Activated T-helper 17 cell treated with anti-CD3 and anti-CD28 coated beads, Interleukin-2, amount 50 U/mL, for 72 hours (primary cell): ENCODE data around the gene MAST2. TPM values are rescaled to one million over a fixed set of nuclear protein-coding genes. Genes with fewer than 3 reads are reported as not detected.
A peak's percentile ranks its signal among the peaks of the same experiment; 100 is the strongest.
"Not testable (repeated sequence)": the region's sequence is repeated elsewhere in the genome, so short reads cannot be mapped to it uniquely, and the experiment has no call there.

Source experiments
- ATAC-seq: fragments of 150-1000 bp; cut with Tn5 transposase; replicated peaks from 2 replicates; pipeline ENCODE4 v1.10.0; 2021; ENCODE audit warnings: mild to moderate bottlenecking, moderate library complexity
- H3K27ac Mint-ChIP-seq: one replicate; pipeline ENCODE4 v1.8.0; 2022; ENCODE audit warnings: mixed read lengths
- H3K27me3 Mint-ChIP-seq: one replicate; pipeline ENCODE4 v1.8.0; 2022; ENCODE audit warnings: mixed read lengths
- H3K36me3 Mint-ChIP-seq: one replicate; pipeline ENCODE4 v1.8.0; 2022; ENCODE audit warnings: low read depth, mild to moderate bottlenecking, mixed read lengths
- H3K4me1 Mint-ChIP-seq: one replicate; pipeline ENCODE4 v1.8.0; 2022; ENCODE audit warnings: mixed read lengths
- H3K4me3 Mint-ChIP-seq: one replicate; pipeline ENCODE4 v1.8.0; 2022; ENCODE audit warnings: mild to moderate bottlenecking, mixed read lengths
- H3K9me3 Mint-ChIP-seq: one replicate; pipeline ENCODE4 v1.8.0; 2022; ENCODE audit warnings: mixed read lengths
- total RNA-seq, 2 donors: library from RNA; stranded (reverse); gene quantifications; one replicate each; pipeline ENCODE4 v1.2.3, GENCODE V29; 2022

The MAST2 gene
- total RNA-seq, 2 donors from 2014 or later: 24.4 to 29.8 TPM

DNA sequence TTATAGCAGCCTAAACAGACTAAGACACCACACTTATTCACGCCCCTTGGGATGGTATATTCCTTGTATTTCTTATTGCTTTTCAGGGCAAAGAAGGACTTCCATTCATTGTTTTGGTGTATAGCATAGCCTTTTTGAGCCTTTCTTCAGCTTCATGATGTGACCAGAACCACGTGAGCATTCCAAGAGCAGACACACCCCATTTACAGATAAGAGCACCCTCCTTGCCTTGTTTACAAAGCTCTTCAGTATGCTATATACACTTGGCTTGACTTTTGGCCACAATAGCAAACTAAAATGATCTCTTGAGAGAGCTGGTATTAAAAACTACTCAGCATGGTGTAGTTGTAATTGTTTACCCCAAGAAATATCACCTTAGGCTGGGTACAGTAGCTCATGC, 250.3 kb downstream of the MAST2 start:
- no peak overlapping the region for H3K27ac Mint-ChIP-seq
- H3K4me3 Mint-ChIP-seq: no peak overlapping the region
- no peak for ATAC-seq
- peaks cover 4% of the 10 kb centered on the region for H3K27me3 Mint-ChIP-seq
- H3K9me3 Mint-ChIP-seq: no peaks in the 10 kb centered on the region
- no peaks in the 10 kb centered on the region for H3K4me1 Mint-ChIP-seq
- no peaks in the 10 kb centered on the region for H3K36me3 Mint-ChIP-seq

DNA sequence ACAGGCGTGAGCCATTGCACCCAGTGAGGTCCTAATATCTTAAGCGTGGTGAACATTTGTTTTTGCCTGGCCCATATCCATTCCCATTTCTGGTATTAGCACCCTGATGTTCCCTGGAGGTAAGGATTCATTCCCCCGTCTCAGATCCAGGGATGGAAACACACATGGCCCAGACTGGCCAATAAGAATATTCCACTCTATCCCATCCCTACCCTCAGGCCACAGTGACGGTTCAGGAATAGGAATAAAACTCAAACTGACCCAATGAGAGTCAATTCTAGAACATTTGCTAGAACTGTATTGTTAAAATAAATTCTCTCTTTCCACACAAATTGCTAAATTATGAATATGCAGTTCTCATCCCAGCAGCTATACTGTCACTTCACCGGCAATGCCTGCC, 252.9 kb downstream of the MAST2 start:
- no peaks in the 10 kb centered on the region for H3K27me3 Mint-ChIP-seq
- no peak overlapping the region for H3K27ac Mint-ChIP-seq
- no peaks in the 10 kb centered on the region for H3K9me3 Mint-ChIP-seq
- H3K36me3 Mint-ChIP-seq: no peaks in the 10 kb centered on the region
- H3K4me1 Mint-ChIP-seq: no peaks in the 10 kb centered on the region
- H3K4me3 Mint-ChIP-seq: no peak overlapping the region
- no peak for ATAC-seq

- not testable (repeated sequence) for H3K4me1 Mint-ChIP-seq, H3K9me3 Mint-ChIP-seq, ATAC-seq, H3K4me3 Mint-ChIP-seq, H3K27ac Mint-ChIP-seq, H3K36me3 Mint-ChIP-seq, H3K27me3 Mint-ChIP-seq
Measured at GRCh38 chr1:46057215-46057614, 253.8 kb downstream of the MAST2 start.

GRCh38 chr1:46057781-46058180, 254.4 kb downstream of the MAST2 start:
- Mint-ChIP-seq H3K4me3 (no peak overlapping the region), H3K9me3 (no peaks in the 10 kb centered on the region), H3K27me3 (no peaks in the 10 kb centered on the region), H3K4me1 (no peaks in the 10 kb centered on the region), H3K27ac (no peak overlapping the region), H3K36me3 (no peaks in the 10 kb centered on the region)
- no peak for ATAC-seq

GRCh38 chr1:46058936-46059335, 255.5 kb downstream of the MAST2 start:
- H3K27me3 Mint-ChIP-seq: no peaks in the 10 kb centered on the region

DNA sequence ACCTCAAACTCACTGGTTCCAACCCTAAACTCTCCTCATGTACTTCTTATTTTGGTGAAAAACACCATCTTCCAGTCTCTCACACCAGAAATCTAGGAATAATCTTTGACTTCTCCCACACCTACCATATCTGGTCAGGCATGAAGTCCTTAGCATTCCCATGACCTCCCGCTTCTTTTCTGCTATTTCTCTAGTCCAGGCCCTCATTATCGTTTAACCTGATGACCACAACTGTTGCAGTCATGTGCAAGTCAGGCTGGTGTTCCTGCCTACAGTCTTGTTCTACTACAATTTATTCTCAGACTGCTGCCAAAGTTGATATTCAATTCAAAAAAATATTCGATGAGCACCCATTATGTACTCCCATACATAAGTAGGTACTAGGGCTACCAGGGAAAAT, 257.7 kb downstream of the MAST2 start:
- Mint-ChIP-seq H3K36me3 (no peaks in the 10 kb centered on the region), H3K27ac (no peak overlapping the region), H3K4me3 (no peak overlapping the region), H3K4me1 (peaks cover 4% of the 10 kb centered on the region), H3K27me3 (no peaks in the 10 kb centered on the region), H3K9me3 (no peaks in the 10 kb centered on the region)
- ATAC-seq: no peak

More at GRCh38 chr1:46058936-46059335, 255.5 kb downstream of the MAST2 start:
- Mint-ChIP-seq H3K36me3 (no peaks in the 10 kb centered on the region), H3K4me3 (no peak overlapping the region), H3K4me1 (no peaks in the 10 kb centered on the region), H3K27ac (no peak overlapping the region), H3K9me3 (no peaks in the 10 kb centered on the region)
- ATAC-seq: no peak

DNA sequence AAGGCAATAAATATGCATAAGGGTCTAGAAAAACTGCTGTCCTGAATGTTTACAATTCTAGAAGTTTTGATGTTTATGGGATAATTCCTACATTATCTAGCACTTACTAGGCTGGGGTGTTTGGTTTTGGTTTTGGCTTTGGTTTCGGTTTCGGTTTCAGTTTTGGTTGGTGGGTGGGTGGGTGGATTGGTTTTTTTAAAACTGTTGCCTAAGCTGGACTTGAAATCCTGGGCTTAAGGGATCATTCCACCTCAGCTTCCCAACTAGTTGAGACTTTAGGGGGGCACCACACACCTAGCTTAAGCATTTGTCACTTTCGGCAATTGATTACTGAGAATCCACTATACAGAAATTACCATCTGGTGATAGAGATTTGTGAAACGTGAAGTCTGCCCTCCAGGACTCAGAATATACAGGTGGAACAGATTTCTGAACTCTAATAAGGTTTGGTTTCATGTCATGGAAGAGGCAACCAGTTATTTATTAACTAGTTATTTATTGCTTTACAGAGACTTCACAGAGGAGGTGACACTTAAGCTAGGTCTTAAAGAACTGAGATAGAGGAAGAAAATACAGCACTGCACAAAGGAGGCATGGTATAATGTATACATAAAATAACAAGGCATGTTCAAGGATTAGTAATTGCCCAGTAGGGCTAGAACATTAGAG, 259.4 kb downstream of the MAST2 start:
- peak; percentile 45 for ATAC-seq
- Mint-ChIP-seq H3K27ac (no peak overlapping the region), H3K9me3 (no peaks in the 10 kb centered on the region), H3K36me3 (no peaks in the 10 kb centered on the region), H3K4me3 (no peak overlapping the region), H3K27me3 (no peaks in the 10 kb centered on the region), H3K4me1 (peaks cover 4% of the 10 kb centered on the region)

GRCh38 chr1:46064708-46065107, 261.3 kb downstream of the MAST2 start:
- H3K9me3 Mint-ChIP-seq: no peaks in the 10 kb centered on the region
- ATAC-seq: no peak
- H3K4me3 Mint-ChIP-seq: peak overlapping the region; percentile 25
- H3K36me3 Mint-ChIP-seq: no peaks in the 10 kb centered on the region
- H3K27ac Mint-ChIP-seq: peak overlapping the region; percentile 23
- H3K4me1 Mint-ChIP-seq: peaks cover 4% of the 10 kb centered on the region
- no peaks in the 10 kb centered on the region for H3K27me3 Mint-ChIP-seq

GRCh38 chr1:46065405-46065804, 262.0 kb downstream of the MAST2 start:
- no peaks in the 10 kb centered on the region for H3K27me3 Mint-ChIP-seq
- H3K9me3 Mint-ChIP-seq: no peaks in the 10 kb centered on the region
- peaks cover 4% of the 10 kb centered on the region for H3K4me1 Mint-ChIP-seq
- H3K27ac Mint-ChIP-seq: peak overlapping the region; percentile 23
- H3K4me3 Mint-ChIP-seq: peak overlapping the region; percentile 25
- H3K36me3 Mint-ChIP-seq: no peaks in the 10 kb centered on the region
- ATAC-seq: peak; percentile 71

DNA sequence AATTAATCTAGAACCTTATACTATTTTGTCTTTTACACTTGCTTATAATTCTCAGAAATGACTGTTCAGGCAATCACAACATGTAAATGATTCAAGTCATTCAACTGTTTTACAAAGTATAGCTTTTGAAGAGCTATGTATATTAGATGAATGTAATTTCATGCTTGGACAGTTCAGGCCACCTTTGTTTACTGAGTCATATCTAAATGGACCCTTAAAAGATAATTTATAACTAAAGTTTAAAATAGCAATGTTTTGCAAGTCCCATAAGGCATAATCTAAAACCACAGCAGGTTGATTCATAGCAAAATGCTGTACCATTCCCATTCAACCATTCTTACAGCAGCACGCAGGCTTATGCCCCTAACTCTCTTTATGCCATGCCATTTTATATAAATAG, 264.2 kb downstream of the MAST2 start:
- H3K4me3 Mint-ChIP-seq: no peak overlapping the region
- no peaks in the 10 kb centered on the region for H3K36me3 Mint-ChIP-seq
- H3K27ac Mint-ChIP-seq: no peak overlapping the region
- no peaks in the 10 kb centered on the region for H3K27me3 Mint-ChIP-seq
- H3K4me1 Mint-ChIP-seq: peaks cover 4% of the 10 kb centered on the region
- no peaks in the 10 kb centered on the region for H3K9me3 Mint-ChIP-seq
- ATAC-seq: no peak

DNA sequence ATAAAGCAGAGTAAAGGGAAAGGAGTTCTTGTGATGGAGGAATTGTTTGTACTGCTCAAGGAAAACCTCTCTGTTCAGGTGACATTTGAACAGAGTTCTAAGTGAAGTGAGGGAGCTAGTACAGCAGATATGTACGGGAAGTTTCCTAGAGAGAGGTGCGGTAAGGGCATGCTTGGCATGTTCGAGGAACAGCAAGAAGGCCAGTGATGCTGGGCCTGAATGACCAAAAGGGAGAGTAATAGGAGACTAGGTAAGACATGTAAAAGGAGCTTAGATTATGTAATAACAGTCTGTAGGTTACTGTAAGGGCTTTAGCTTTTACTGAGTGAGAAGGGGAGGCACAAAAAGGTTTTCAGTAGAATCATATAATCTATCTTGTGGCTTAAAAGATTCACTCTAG, 265.1 kb downstream of the MAST2 start:
- no peak for ATAC-seq
- Mint-ChIP-seq H3K4me1 (peaks cover 4% of the 10 kb centered on the region), H3K9me3 (no peaks in the 10 kb centered on the region), H3K4me3 (no peak overlapping the region), H3K27ac (no peak overlapping the region), H3K36me3 (no peaks in the 10 kb centered on the region), H3K27me3 (no peaks in the 10 kb centered on the region)

DNA sequence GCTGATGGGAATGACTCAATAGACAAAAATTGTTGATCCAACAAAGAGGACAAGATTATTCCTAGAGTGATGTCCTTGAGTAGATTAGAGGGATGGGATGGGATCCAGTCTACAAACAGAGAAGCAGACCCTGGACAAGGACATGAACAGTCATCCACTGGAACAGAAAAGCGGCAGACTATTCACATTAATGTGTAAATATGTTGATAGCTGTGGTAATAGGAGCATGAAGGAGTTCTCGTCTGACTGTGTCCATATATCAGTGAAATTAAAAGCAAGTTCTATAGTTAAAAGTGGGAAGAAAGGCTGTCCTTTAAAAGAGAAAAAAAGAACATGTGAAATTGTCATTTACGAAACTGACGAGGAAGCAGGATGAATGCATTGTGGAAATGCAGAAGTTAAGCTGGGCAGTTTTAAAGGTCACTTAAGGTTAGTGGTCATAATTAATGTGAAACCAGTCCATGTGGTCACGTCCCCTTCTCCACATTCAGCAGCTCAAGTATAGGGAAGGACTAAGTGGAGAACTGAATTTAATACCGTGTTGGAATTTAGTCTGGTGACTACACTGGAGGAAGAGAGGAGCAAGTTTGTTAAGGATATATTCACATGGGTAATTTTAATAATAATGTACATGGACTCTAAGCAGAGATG, 266.9 kb downstream of the MAST2 start:
- Mint-ChIP-seq H3K36me3 (no peaks in the 10 kb centered on the region), H3K4me1 (peaks cover 3% of the 10 kb centered on the region), H3K27me3 (no peaks in the 10 kb centered on the region), H3K9me3 (no peaks in the 10 kb centered on the region), H3K27ac (no peak overlapping the region), H3K4me3 (no peak overlapping the region)
- ATAC-seq: no peak

- ATAC-seq: peak; percentile 75
- H3K4me3 Mint-ChIP-seq: no peak overlapping the region
- H3K27me3 Mint-ChIP-seq: no peaks in the 10 kb centered on the region
- no peaks in the 10 kb centered on the region for H3K36me3 Mint-ChIP-seq
- no peak overlapping the region for H3K27ac Mint-ChIP-seq
- no peaks in the 10 kb centered on the region for H3K4me1 Mint-ChIP-seq
- H3K9me3 Mint-ChIP-seq: no peaks in the 10 kb centered on the region
Measured at GRCh38 chr1:46072975-46073374, 269.6 kb downstream of the MAST2 start.

- Mint-ChIP-seq H3K9me3 (no peaks in the 10 kb centered on the region), H3K27me3 (peaks cover 3% of the 10 kb centered on the region), H3K27ac (no peak overlapping the region), H3K36me3 (no peaks in the 10 kb centered on the region), H3K4me3 (no peak overlapping the region), H3K4me1 (no peaks in the 10 kb centered on the region)
- ATAC-seq: no peak
Measured at GRCh38 chr1:46076343-46076742, 272.9 kb downstream of the MAST2 start.

DNA sequence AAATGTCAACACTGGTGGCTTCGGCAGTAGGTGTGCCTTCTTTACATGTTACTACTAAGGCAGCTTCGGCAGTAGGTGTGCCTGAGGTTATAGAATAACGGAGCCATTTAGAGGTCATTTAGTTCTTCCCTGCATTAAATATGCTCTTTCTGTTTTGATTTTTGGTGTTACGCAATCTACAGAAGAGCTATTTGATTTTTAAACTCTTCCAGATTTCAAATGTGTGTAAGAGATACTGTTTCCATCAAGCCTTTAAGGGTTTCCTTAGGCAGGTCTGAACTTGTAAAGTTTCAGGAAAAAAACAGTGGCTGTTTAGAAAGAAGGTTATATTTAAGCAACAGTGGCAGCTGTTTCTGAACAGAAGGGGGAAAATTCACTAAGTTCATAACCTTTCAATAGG, 274.2 kb downstream of the MAST2 start:
- no peaks in the 10 kb centered on the region for H3K36me3 Mint-ChIP-seq
- no peak overlapping the region for H3K4me3 Mint-ChIP-seq
- no peak overlapping the region for H3K27ac Mint-ChIP-seq
- H3K27me3 Mint-ChIP-seq: peaks cover 3% of the 10 kb centered on the region
- no peaks in the 10 kb centered on the region for H3K4me1 Mint-ChIP-seq
- no peaks in the 10 kb centered on the region for H3K9me3 Mint-ChIP-seq
- ATAC-seq: no peak
